ENCODE measurements around the gene GPR153.
A peak's percentile ranks its signal among the peaks of the same experiment; 100 is the strongest.

The GPR153 gene

GRCh38 chr1:6287029-6287428 lies 26.1 kb upstream of the GPR153 start:
- DNase-seq (ENCODE audit: low read depth, low spot score): no peak

GRCh38 chr1:6286266-6286665 lies 25.4 kb upstream of the GPR153 start:
- DNase-seq (ENCODE audit: low read depth, low spot score): no peak

- DNase-seq (ENCODE audit: low read depth, low spot score): no peak
Observed at GRCh38 chr1:6285336-6285735, 24.4 kb upstream of the GPR153 start.

- no peak for DNase-seq (ENCODE audit: low read depth, low spot score)
Observed at GRCh38 chr1:6282577-6283270, 21.8 kb upstream of the GPR153 start.

GRCh38 chr1:6281511-6282402 lies 20.9 kb upstream of the GPR153 start:
- no peak for DNase-seq (ENCODE audit: low read depth, low spot score)

GRCh38 chr1:6280761-6281451 lies 20.0 kb upstream of the GPR153 start:
- peak; percentile 77 for DNase-seq (ENCODE audit: low read depth, low spot score)

GRCh38 chr1:6279613-6280383 lies 18.9 kb upstream of the GPR153 start:
- no peak for DNase-seq (ENCODE audit: low read depth, low spot score)

GRCh38 chr1:6279066-6279465 lies 18.2 kb upstream of the GPR153 start:
- DNase-seq (ENCODE audit: low read depth, low spot score): no peak

GRCh38 chr1:6278263-6278662 lies 17.4 kb upstream of the GPR153 start:
- DNase-seq (ENCODE audit: low read depth, low spot score): no peak

GRCh38 chr1:6276811-6277555 lies 16.1 kb upstream of the GPR153 start:
- no peak for DNase-seq (ENCODE audit: low read depth, low spot score)

- DNase-seq (ENCODE audit: low read depth, low spot score): peak; percentile 84
Observed at GRCh38 chr1:6275826-6276782, 15.2 kb upstream of the GPR153 start.

GRCh38 chr1:6274622-6275139 lies 13.8 kb upstream of the GPR153 start:
- DNase-seq (ENCODE audit: low read depth, low spot score): no peak

GRCh38 chr1:6274102-6274501 lies 13.2 kb upstream of the GPR153 start:
- DNase-seq (ENCODE audit: low read depth, low spot score): no peak

- peak; percentile 74 for DNase-seq (ENCODE audit: low read depth, low spot score)
Observed at GRCh38 chr1:6273380-6273891, 12.5 kb upstream of the GPR153 start.

- DNase-seq (ENCODE audit: low read depth, low spot score): peak; percentile 35
Observed at GRCh38 chr1:6272868-6273267, 12.0 kb upstream of the GPR153 start.

GRCh38 chr1:6272452-6272851 lies 11.6 kb upstream of the GPR153 start:
- DNase-seq (ENCODE audit: low read depth, low spot score): no peak

- DNase-seq (ENCODE audit: low read depth, low spot score): peak; percentile 32
Observed at GRCh38 chr1:6271554-6271953, 10.7 kb upstream of the GPR153 start.

- no peak for DNase-seq (ENCODE audit: low read depth, low spot score)
Observed at GRCh38 chr1:6271006-6271405, 10.1 kb upstream of the GPR153 start.

GRCh38 chr1:6270401-6270800 lies 9.5 kb upstream of the GPR153 start:
- DNase-seq (ENCODE audit: low read depth, low spot score): no peak
